IMR-90 (cell line): ENCODE measurements around the gene TMEM139. TPM values are rescaled to one million over a fixed set of nuclear protein-coding genes. Genes with fewer than 3 reads are reported as not detected.

ENCODE experiments used
- ATAC-seq: fragments of 200-7000 bp; cut with Tn5 transposase; 2 replicates; pipeline ENCODE4 v1.9.1; 2020; ENCODE audit warnings: low read depth, mild to moderate bottlenecking, moderate library complexity
- BruUV-seq: library from RNA; stranded (reverse); fragments of 400-500 nt; replicated peaks from 2 replicates; lab custom pipeline; 2021; lab: Mats Ljungman, UMichigan
- CTCF ChIA-PET: fragments of 300-600 bp; formaldehyde crosslinking; extraction: SDS; loops from one replicate; lab custom pipeline; 2021; ENCODE audit warnings: antibody characterized with exemption; lab: Yijun Ruan, JAX
- POLR2A ChIA-PET: fragments of 300-600 bp; sonication (Branson Sonifier 250); formaldehyde crosslinking; loops from one replicate; lab custom pipeline; 2022; ENCODE audit warnings: antibody characterized with exemption; ENCODE audit not compliant: unreplicated experiment; lab: Charles Lee
- DNase-seq: peaks from one replicate; pipeline ENCODE4 v3.0.0; 2013
- H2AFZ ChIP-seq: replicated peaks from 2 replicates; pipeline ENCODE3; 2013; ENCODE audit warnings: low read length, mild to moderate bottlenecking; ENCODE audit not compliant: poor library complexity
- H2AK5ac ChIP-seq: 2 replicates; pipeline ENCODE4 v1.6.1; 2013; ENCODE audit warnings: low read depth, low read length, inconsistent platforms
- H2AK9ac ChIP-seq: replicated peaks from 2 replicates; pipeline ENCODE3; 2013; ENCODE audit warnings: mild to moderate bottlenecking, low read depth, low read length, moderate library complexity; ENCODE audit not compliant: poor library complexity
- H2BK120ac ChIP-seq: 2 replicates; pipeline ENCODE4 v1.6.1; 2013; ENCODE audit warnings: low read depth, low read length, inconsistent platforms
- H2BK15ac ChIP-seq: 3 replicates; pipeline ENCODE4 v1.6.1; 2013; ENCODE audit warnings: low read depth, low read length, inconsistent platforms
- H2BK20ac ChIP-seq: 2 replicates; pipeline ENCODE4 v1.6.1; 2013; ENCODE audit warnings: low read depth, mild to moderate bottlenecking, inconsistent platforms, low read length, moderate library complexity
- H2BK5ac ChIP-seq: 2 replicates; pipeline ENCODE4 v1.6.1; 2013; ENCODE audit warnings: mild to moderate bottlenecking, low read depth, low read length, inconsistent platforms; ENCODE audit not compliant: poor library complexity, severe bottlenecking
- H3K14ac ChIP-seq: replicated peaks from 2 replicates; pipeline ENCODE4 v1.6.1; 2013; ENCODE audit warnings: low read depth, low read length, inconsistent platforms
- H3K18ac ChIP-seq: 2 replicates; pipeline ENCODE4 v1.6.1; 2013; ENCODE audit warnings: low read depth, low read length, control low read depth
- H3K23ac ChIP-seq: 2 replicates; pipeline ENCODE4 v1.6.1; 2013; ENCODE audit warnings: low read depth, low read length, inconsistent platforms
- H3K27ac ChIP-seq: 2 replicates; pipeline ENCODE4 v1.5.1; 2013; ENCODE audit warnings: mild to moderate bottlenecking, control low read depth, low read length; ENCODE audit not compliant: insufficient read depth
- H3K27me3 ChIP-seq: 2 replicates; pipeline ENCODE4 v1.6.1; 2013; ENCODE audit warnings: low read length; ENCODE audit not compliant: control insufficient read depth, insufficient read depth
- H3K36me3 ChIP-seq: 2 replicates; pipeline ENCODE4 v1.6.1; 2013; ENCODE audit warnings: low read length, mixed read lengths; ENCODE audit not compliant: control insufficient read depth, insufficient read depth
- H3K4ac ChIP-seq: 2 replicates; pipeline ENCODE4 v1.6.1; 2013; ENCODE audit warnings: low read depth, low read length, inconsistent platforms
- H3K4me1 ChIP-seq: 2 replicates; pipeline ENCODE4 v1.6.1; 2013; ENCODE audit warnings: low read length, mixed read lengths; ENCODE audit not compliant: control insufficient read depth, insufficient read depth
- H3K4me2 ChIP-seq: 2 replicates; pipeline ENCODE4 v1.6.1; 2013; ENCODE audit warnings: low read depth, mild to moderate bottlenecking, control low read depth, low read length, moderate library complexity
- H3K4me3 ChIP-seq: 2 replicates; pipeline ENCODE4 v1.5.1; 2013; ENCODE audit warnings: low read depth, mild to moderate bottlenecking, control low read depth, low read length, moderate library complexity; ENCODE audit not compliant: insufficient read depth
- H3K56ac ChIP-seq: 2 replicates; pipeline ENCODE4 v1.6.1; 2013; ENCODE audit warnings: low read length, inconsistent platforms; ENCODE audit not compliant: insufficient read depth; ENCODE audit errors: extremely low read depth
- H3K79me1 ChIP-seq, 2 experiments: 2 replicates each; pipeline ENCODE4 v1.6.1; 2013; ENCODE audit warnings: low read length in 2 of 2, inconsistent platforms in 1 of 2, low read depth in 1 of 2
- H3K9ac ChIP-seq: 2 replicates; pipeline ENCODE4 v1.6.1; 2013; ENCODE audit warnings: low read depth, low read length, control low read depth
- H3K9me1 ChIP-seq: 2 replicates; pipeline ENCODE4 v1.6.1; 2013; ENCODE audit warnings: low read length, inconsistent platforms; ENCODE audit not compliant: insufficient read depth
- H3K9me3 ChIP-seq: 2 replicates; pipeline ENCODE4 v1.6.1; 2013; ENCODE audit warnings: low read length; ENCODE audit not compliant: control insufficient read depth, insufficient read depth
- H4K20me1 ChIP-seq: 2 replicates; pipeline ENCODE4 v1.6.1; 2013; ENCODE audit warnings: low read length, inconsistent platforms; ENCODE audit not compliant: insufficient read depth
- H4K5ac ChIP-seq: 2 replicates; pipeline ENCODE4 v1.6.1; 2013; ENCODE audit warnings: mild to moderate bottlenecking, low read depth, low read length, control low read depth
- H4K8ac ChIP-seq, 2 experiments: 2 replicates each; pipeline ENCODE4 v1.6.1; 2013; ENCODE audit warnings: low read depth in 2 of 2, low read length in 2 of 2, control low read depth in 1 of 2, inconsistent platforms in 1 of 2
- H4K91ac ChIP-seq: 2 replicates; pipeline ENCODE4 v1.6.1; 2013; ENCODE audit warnings: low read depth, low read length, inconsistent platforms; ENCODE audit not compliant: insufficient read depth
- BHLHE40 ChIP-seq: fragments of 150-350 bp; IDR thresholded peaks from 2 replicates; pipeline ENCODE4 v1.6.1; 2016; ENCODE audit warnings: mild to moderate bottlenecking, low read depth, low read length
- CEBPB ChIP-seq: IDR thresholded peaks from 2 replicates; pipeline ENCODE4 v1.6.1; 2012; ENCODE audit warnings: low read depth, low read length, improper control_type of control experiment
- CHD1 ChIP-seq: IDR thresholded peaks from 2 replicates; pipeline ENCODE4 v1.6.1; 2012; ENCODE audit warnings: low read depth, low read length, improper control_type of control experiment
- CTCF ChIP-seq: conservative IDR thresholded peaks from 2 replicates; pipeline ENCODE4 v1.5.1; 2012; ENCODE audit warnings: mild to moderate bottlenecking, low read depth, low read length, improper control_type of control experiment
- ELK1 ChIP-seq: fragments of 150-350 bp; IDR thresholded peaks from 2 replicates; pipeline ENCODE4 v1.6.1; 2016; ENCODE audit warnings: low read depth, mild to moderate bottlenecking, low read length, moderate library complexity, borderline replicate concordance
- FOS ChIP-seq: fragments of 150-350 bp; IDR thresholded peaks from 2 replicates; pipeline ENCODE4 v1.6.1; 2016; ENCODE audit warnings: low read depth, low read length
- MAFK ChIP-seq: IDR thresholded peaks from 2 replicates; pipeline ENCODE4 v1.6.1; 2012; ENCODE audit warnings: low read depth, low read length, improper control_type of control experiment
- MAZ ChIP-seq: IDR thresholded peaks from 2 replicates; pipeline ENCODE4 v1.6.1; 2012; ENCODE audit warnings: low read depth, mild to moderate bottlenecking, low read length, improper control_type of control experiment, moderate library complexity, borderline replicate concordance
- MXI1 ChIP-seq: IDR thresholded peaks from 2 replicates; pipeline ENCODE4 v1.6.1; 2012; ENCODE audit warnings: low read depth, mild to moderate bottlenecking, low read length, moderate library complexity, borderline replicate concordance
- NFE2L2 ChIP-seq: fragments of 150-350 bp; IDR thresholded peaks from 2 replicates; pipeline ENCODE4 v1.6.1; 2016; ENCODE audit warnings: low read depth, mild to moderate bottlenecking, low read length
- POLR2A ChIP-seq: IDR thresholded peaks from 2 replicates; pipeline ENCODE4 v1.6.1; 2012; ENCODE audit warnings: mild to moderate bottlenecking, low read depth, low read length
- RAD21 ChIP-seq: IDR thresholded peaks from 2 replicates; pipeline ENCODE4 v1.6.1; 2012; ENCODE audit warnings: low read length, improper control_type of control experiment
- RCOR1 ChIP-seq: IDR thresholded peaks from 2 replicates; pipeline ENCODE4 v1.6.1; 2012; ENCODE audit warnings: mild to moderate bottlenecking, low read length, improper control_type of control experiment; ENCODE audit not compliant: insufficient replicate concordance
- RFX5 ChIP-seq: IDR thresholded peaks from 2 replicates; pipeline ENCODE4 v1.8.0; 2012; ENCODE audit warnings: low read depth, mild to moderate bottlenecking, low read length, moderate library complexity
- SMC3 ChIP-seq: fragments of 150-350 bp; IDR thresholded peaks from 2 replicates; pipeline ENCODE4 v1.6.1; 2016; ENCODE audit warnings: low read depth, mild to moderate bottlenecking, antibody characterized with exemption, low read length, moderate library complexity
- USF2 ChIP-seq: fragments of 150-350 bp; IDR thresholded peaks from 2 replicates; pipeline ENCODE4 v1.6.1; 2017; ENCODE audit warnings: mild to moderate bottlenecking, antibody characterized with exemption, low read length, low read depth
- WGBS, 2 experiments: methylation state at CpG; one replicate each; pipeline versions ENCODE4 v1.1.5 to v1.1.7; 2013; ENCODE audit warnings: missing lambda C conversion rate in 2 of 2; ENCODE audit not compliant: insufficient read length in 1 of 2; ENCODE audit errors: extremely low coverage in 2 of 2; 5-methylcytosine and 5-hydroxymethylcytosine counted together
- dilution Hi-C: fragments of 300-500 bp; cut with HindIII; formaldehyde crosslinking; loops from one replicate; pipeline ENCODE4 v1.14.3; 2018; ENCODE audit warnings: low sequenced_read_pairs; ENCODE audit not compliant: unreplicated experiment
- in situ Hi-C: fragments of 300-500 bp; cut with MboI; formaldehyde crosslinking; loops from 3 replicates; pipeline ENCODE4 v1.14.3; 2019; ENCODE audit warnings: low sequenced_read_pairs, inconsistent platforms, mixed read lengths
- intact Hi-C: fragments of 100-400 bp; cut with micrococcal nuclease; formaldehyde crosslinking; loops from 2 replicates; pipeline ENCODE4 v1.10.0; 2022
- polyA plus RNA-seq, 3 experiments: library from polyadenylated mRNA; depleted of rRNA; stranded (reverse); fragments of >200 nt; gene quantifications; 2 replicates each; pipeline ENCODE4 v1.2.3, GENCODE V29; 2012; ENCODE audit warnings: low replicate concordance in 1 of 3
- total RNA-seq: library from RNA; depleted of rRNA; stranded (reverse); fragments of >200 nt; gene quantifications from 2 replicates; pipeline ENCODE4 v1.2.3, GENCODE V29; 2012

The TMEM139 gene
- total and polyA plus RNA-seq, 2 of the 4 experiments (the other 2 are of a cell fraction): 0.07 TPM; not detected in 1

GRCh38 chr7:143303733-143304132 is 19.0 kb downstream of the TMEM139 start:
- no peak for DNase-seq
- Histone ChIP-seq H3K4ac (no peak overlapping the region), H3K36me3 (peaks cover 47% of the 10 kb centered on the region), H3K27me3 (no peaks in the 10 kb centered on the region), H4K91ac (no peak overlapping the region), H2AFZ (no peak overlapping the region), H3K79me1 (peaks cover 17 to 35% of the 10 kb centered on the region in 2 experiments), H3K14ac (no peak overlapping the region), H3K27ac (no peak overlapping the region), H4K8ac (no peak overlapping the region), H2AK5ac (no peak overlapping the region), H3K4me2 (no peak overlapping the region), H4K20me1 (peaks cover 18% of the 10 kb centered on the region), H4K5ac (no peak overlapping the region), H2BK5ac (no peak overlapping the region), H3K4me1 (peaks cover 11% of the 10 kb centered on the region), H2BK15ac (no peak overlapping the region), H3K56ac (no peak overlapping the region), H3K9me1 (peaks cover 12% of the 10 kb centered on the region), H3K9ac (no peak overlapping the region), H3K18ac (no peak overlapping the region), H2BK120ac (no peak overlapping the region), H2BK20ac (no peak overlapping the region), H3K9me3 (no peaks in the 10 kb centered on the region), H2AK9ac (no peak overlapping the region), H3K23ac (no peak overlapping the region), H3K4me3 (no peak overlapping the region)
- ATAC-seq: no peak
- ChIA-PET POLR2A (no interaction called here), CTCF (no interaction called here)
- dilution Hi-C loops (no loop called here), intact Hi-C loops (no loop called here), in situ Hi-C loops (no loop called here)
- TF ChIP-seq USF2: no peak
- no peak for TF ChIP-seq SMC3
- no peak for TF ChIP-seq MXI1
- no peak for TF ChIP-seq CTCF
- TF ChIP-seq RCOR1: no peak
- TF ChIP-seq MAFK: no peak
- TF ChIP-seq CEBPB: no peak
- TF ChIP-seq RAD21: no peak
- no peak for TF ChIP-seq MAZ
- TF ChIP-seq ELK1: no peak
- TF ChIP-seq POLR2A: no peak
- TF ChIP-seq RFX5: no peak
- TF ChIP-seq FOS: no peak
- TF ChIP-seq NFE2L2: no peak
- TF ChIP-seq BHLHE40: no peak
- TF ChIP-seq CHD1: no peak
- no TSS peak for BruUV-seq
- WGBS, 2 experiments: 97% methylated on average over 8 of the region's 10 CpGs; no CpG with 5 or more reads in 1 of the 2 experiments
